ENCODE data around the gene SIK2.

GRCh38 chr11:111602865-111603610 is 789 bp downstream of the SIK2 start:
- TF ChIP-seq CTCF (IDR thresholded peaks at IDR 0.05; ENCODE audit: poor library complexity, severe bottlenecking), result no peak
- TF ChIP-seq EP300 (conservative IDR thresholded peaks at IDR 0.05; ENCODE audit: poor library complexity, severe bottlenecking), result no peak
- TF ChIP-seq POLR2AphosphoS5 (IDR thresholded peaks at IDR 0.05), result peak; percentile 50
- no peak for TF ChIP-seq REST (IDR thresholded peaks at IDR 0.05; ENCODE audit: borderline replicate concordance)
- no peak for TF ChIP-seq SMC3 (conservative IDR thresholded peaks at IDR 0.05; ENCODE audit: poor library complexity)
- TF ChIP-seq TAF1 (IDR thresholded peaks at IDR 0.05; ENCODE audit: low read depth), result no peak
- no peak for TF ChIP-seq EZH2 (IDR thresholded peaks at IDR 0.05; ENCODE audit: borderline replicate concordance, insufficient read depth, low read length, poor library complexity, severe bottlenecking)
- no peak for TF ChIP-seq RAD21 (conservative IDR thresholded peaks at IDR 0.05)

Data from neural cell (in vitro differentiated cells).